ENCODE results near the gene GRM8.
A peak's percentile ranks its signal among the peaks of the same experiment; 100 is the strongest.

Gene GRM8

DNA sequence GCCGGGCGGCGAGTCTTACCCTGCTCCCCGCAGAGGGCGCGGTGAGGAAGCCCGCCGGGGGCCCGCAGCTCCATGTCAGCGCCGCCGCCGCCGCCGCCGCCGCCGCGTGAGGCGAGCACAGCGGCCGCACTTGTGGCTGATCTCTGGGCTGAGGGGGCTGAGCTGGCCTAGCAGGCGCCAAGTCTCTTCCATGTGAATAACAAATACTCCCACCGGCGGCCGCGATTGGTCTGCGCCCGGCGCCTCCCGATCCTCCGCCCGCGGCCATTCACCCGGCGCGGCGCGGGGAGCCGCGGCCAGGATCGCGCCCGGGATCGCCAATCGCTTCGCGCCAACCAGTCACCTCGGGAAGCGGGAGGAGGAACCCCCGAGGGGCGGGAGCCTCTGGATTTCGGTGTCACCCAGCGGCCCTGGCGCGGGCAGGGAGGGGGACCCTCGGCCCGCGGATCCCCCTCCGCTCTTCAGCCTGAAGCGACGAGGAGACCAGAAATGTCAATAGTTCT is at the start of gene GRM8:
GRM8 (minus strand) TSS at position 164 of the 503 bp plus-strand sequence.
- H3K27me3 ChIP-seq (ENCODE audit: control insufficient read depth, low read length), result peaks cover 70% of the 10 kb centered on the region
- no peaks in the 10 kb centered on the region for H3K9me2 ChIP-seq (replicated peaks; ENCODE audit: control insufficient read depth, low read length)
- H3K4me3 ChIP-seq (ENCODE audit: low read length), result peak within 1 kb of the TSS; percentile 73
- peaks cover 10% of the 10 kb centered on the region for H3K4me1 ChIP-seq (ENCODE audit: control insufficient read depth, low read length)
- TF ChIP-seq, protein P1, sequence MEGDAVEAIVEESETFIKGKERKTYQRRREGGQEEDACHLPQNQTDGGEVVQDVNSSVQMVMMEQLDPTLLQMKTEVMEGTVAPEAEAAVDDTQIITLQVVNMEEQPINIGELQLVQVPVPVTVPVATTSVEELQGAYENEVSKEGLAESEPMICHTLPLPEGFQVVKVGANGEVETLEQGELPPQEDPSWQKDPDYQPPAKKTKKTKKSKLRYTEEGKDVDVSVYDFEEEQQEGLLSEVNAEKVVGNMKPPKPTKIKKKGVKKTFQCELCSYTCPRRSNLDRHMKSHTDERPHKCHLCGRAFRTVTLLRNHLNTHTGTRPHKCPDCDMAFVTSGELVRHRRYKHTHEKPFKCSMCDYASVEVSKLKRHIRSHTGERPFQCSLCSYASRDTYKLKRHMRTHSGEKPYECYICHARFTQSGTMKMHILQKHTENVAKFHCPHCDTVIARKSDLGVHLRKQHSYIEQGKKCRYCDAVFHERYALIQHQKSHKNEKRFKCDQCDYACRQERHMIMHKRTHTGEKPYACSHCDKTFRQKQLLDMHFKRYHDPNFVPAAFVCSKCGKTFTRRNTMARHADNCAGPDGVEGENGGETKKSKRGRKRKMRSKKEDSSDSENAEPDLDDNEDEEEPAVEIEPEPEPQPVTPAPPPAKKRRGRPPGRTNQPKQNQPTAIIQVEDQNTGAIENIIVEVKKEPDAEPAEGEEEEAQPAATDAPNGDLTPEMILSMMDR (IDR thresholded peaks at IDR 0.05; ENCODE audit: low read depth, low read length, poor library complexity, severe bottlenecking), result no peak
- TF ChIP-seq EZH2phosphoT487 (IDR thresholded peaks at IDR 0.05; ENCODE audit: borderline replicate concordance, low read length), result no peak
- peak within 1 kb of the TSS; percentile 81 for H3K4me2 ChIP-seq (ENCODE audit: low read length)
- no peaks in the 10 kb centered on the region for H4K20me1 ChIP-seq (ENCODE audit: control insufficient read depth, insufficient read depth, low read depth, low read length)
- no peaks in the 10 kb centered on the region for H3K9me3 ChIP-seq (ENCODE audit: control insufficient read depth, insufficient read depth, low read length)
- no peaks in the 10 kb centered on the region for H3K36me3 ChIP-seq (ENCODE audit: control insufficient read depth, low read length)
- H3K27ac ChIP-seq (ENCODE audit: low read depth, low read length), result no peak within 1 kb of the TSS
- H3K79me2 ChIP-seq (ENCODE audit: control insufficient read depth, low read length), result no peaks in the 10 kb centered on the region
- H3F3A ChIP-seq (ENCODE audit: control insufficient read depth, insufficient read depth), result no peaks in the 10 kb centered on the region; the same call in 1 of the 2 replicates

DNA sequence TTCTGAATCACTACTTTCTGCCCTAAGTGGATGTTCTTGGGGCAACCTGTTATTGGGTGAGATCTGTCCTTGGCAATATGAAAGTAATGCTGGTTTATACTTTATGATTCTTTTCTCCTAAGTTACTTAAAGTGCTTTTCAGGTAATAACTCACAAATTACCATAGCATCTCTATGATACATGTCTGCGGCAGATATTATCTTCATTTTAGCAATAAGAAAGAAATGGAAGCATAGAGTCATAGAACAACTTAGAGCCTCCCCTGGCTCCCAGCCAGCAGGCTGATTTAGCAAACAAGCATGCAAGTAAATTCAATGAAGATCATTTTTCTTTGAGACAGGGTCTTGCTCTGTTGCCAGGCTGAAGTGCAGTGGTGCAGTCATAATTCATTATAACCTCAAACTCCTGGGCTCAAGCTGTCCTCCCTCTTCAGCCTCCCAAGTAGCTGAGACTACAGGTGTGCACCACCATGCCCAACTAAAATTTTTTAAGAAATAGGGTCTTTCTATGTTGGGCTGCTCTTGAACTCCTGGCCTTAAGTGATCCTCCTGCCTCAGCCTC is 38.1 kb upstream of the GRM8 start:
- no peak overlapping the region for H3K4me3 ChIP-seq (ENCODE audit: low read length)
- no peaks in the 10 kb centered on the region for H4K20me1 ChIP-seq (ENCODE audit: control insufficient read depth, insufficient read depth, low read depth, low read length)
- H3K9me2 ChIP-seq (replicated peaks; ENCODE audit: control insufficient read depth, low read length), result no peaks in the 10 kb centered on the region
- H3K79me2 ChIP-seq (ENCODE audit: control insufficient read depth, low read length), result no peaks in the 10 kb centered on the region
- TF ChIP-seq, protein P1 (IDR thresholded peaks at IDR 0.05; ENCODE audit: low read depth, low read length, poor library complexity, severe bottlenecking), result no peak
- no peak for TF ChIP-seq EZH2phosphoT487 (IDR thresholded peaks at IDR 0.05; ENCODE audit: borderline replicate concordance, low read length)
- H3K36me3 ChIP-seq (ENCODE audit: control insufficient read depth, low read length), result no peaks in the 10 kb centered on the region
- no peaks in the 10 kb centered on the region for H3K4me1 ChIP-seq (ENCODE audit: control insufficient read depth, low read length)
- H3K9me3 ChIP-seq (ENCODE audit: control insufficient read depth, insufficient read depth, low read length), result no peaks in the 10 kb centered on the region
- peaks cover 3% of the 10 kb centered on the region; the same call in 1 of the 2 replicates for H3K27me3 ChIP-seq (ENCODE audit: control insufficient read depth, low read length)
- no peaks in the 10 kb centered on the region for H3F3A ChIP-seq (ENCODE audit: control insufficient read depth, insufficient read depth)
- H3K4me2 ChIP-seq (ENCODE audit: low read length), result no peak overlapping the region
- no peak overlapping the region for H3K27ac ChIP-seq (ENCODE audit: low read depth, low read length)

DNA sequence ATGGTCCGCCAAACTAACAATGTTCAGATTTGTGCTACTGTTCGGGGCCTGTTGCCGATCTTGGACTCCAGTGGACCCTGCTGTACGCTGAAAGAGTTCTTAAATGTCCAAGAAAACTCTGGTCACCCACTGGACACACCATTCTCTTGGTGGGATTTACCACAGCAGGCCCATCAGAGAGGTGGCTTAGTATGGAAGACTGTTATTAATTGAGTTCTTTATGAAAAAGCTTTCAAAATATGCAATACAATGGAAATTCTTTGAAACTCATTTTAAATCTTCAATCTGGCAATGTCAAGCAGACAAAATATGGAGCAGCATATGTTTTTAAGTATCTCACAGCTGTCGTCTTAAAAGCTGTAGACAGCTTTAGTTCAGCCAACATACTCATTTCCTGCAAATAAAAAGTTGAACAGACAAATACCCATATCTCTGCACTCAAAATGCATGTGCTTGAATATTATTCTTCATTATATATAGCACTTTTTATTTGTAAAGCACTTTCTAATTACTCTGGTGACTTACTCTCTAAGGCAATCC is 37.4 kb upstream of the GRM8 start:
- no peak overlapping the region for H3K27ac ChIP-seq (ENCODE audit: low read depth, low read length)
- H3K4me2 ChIP-seq (ENCODE audit: low read length), result no peak overlapping the region
- no peak overlapping the region for H3K4me3 ChIP-seq (ENCODE audit: low read length)
- TF ChIP-seq EZH2phosphoT487 (IDR thresholded peaks at IDR 0.05; ENCODE audit: borderline replicate concordance, low read length), result no peak
- TF ChIP-seq, protein P1 (IDR thresholded peaks at IDR 0.05; ENCODE audit: low read depth, low read length, poor library complexity, severe bottlenecking), result no peak
- H3K4me1 ChIP-seq (ENCODE audit: control insufficient read depth, low read length), result no peaks in the 10 kb centered on the region
- H3K36me3 ChIP-seq (ENCODE audit: control insufficient read depth, low read length), result no peaks in the 10 kb centered on the region
- H3F3A ChIP-seq (ENCODE audit: control insufficient read depth, insufficient read depth), result no peaks in the 10 kb centered on the region
- no peaks in the 10 kb centered on the region for H3K9me2 ChIP-seq (replicated peaks; ENCODE audit: control insufficient read depth, low read length)
- H3K79me2 ChIP-seq (ENCODE audit: control insufficient read depth, low read length), result no peaks in the 10 kb centered on the region
- peaks cover 3% of the 10 kb centered on the region; the same call in 1 of the 2 replicates for H3K27me3 ChIP-seq (ENCODE audit: control insufficient read depth, low read length)
- no peaks in the 10 kb centered on the region for H3K9me3 ChIP-seq (ENCODE audit: control insufficient read depth, insufficient read depth, low read length)
- H4K20me1 ChIP-seq (ENCODE audit: control insufficient read depth, insufficient read depth, low read depth, low read length), result no peaks in the 10 kb centered on the region
